Astrocyte (in vitro differentiated cells and primary cell): ENCODE results near the gene ZDHHC22. TPM values are rescaled to one million over a fixed set of nuclear protein-coding genes. Genes with fewer than 3 reads are reported as not detected.

ENCODE experiments used
- DNase-seq: peaks from one replicate; pipeline ENCODE4 v3.0.0-alpha.2; 2010; ENCODE audit warnings: low read depth
- FAIRE-seq: peaks from 2 replicates; lab custom pipeline; 2011; peaks lifted over from hg19 to GRCh38; lab: Jason Lieb, UNC
- H2AFZ ChIP-seq: 2 replicates; pipeline ENCODE4 v1.6.0; 2012; ENCODE audit warnings: low read depth, low read length, inconsistent platforms
- H3K27ac ChIP-seq: 2 replicates; pipeline ENCODE4 v1.5.1; 2011; ENCODE audit warnings: low read depth, low read length, inconsistent platforms
- H3K27me3 ChIP-seq: 2 replicates; pipeline ENCODE4 v1.6.0; 2011; ENCODE audit warnings: low read length, inconsistent platforms; ENCODE audit not compliant: insufficient read depth
- H3K36me3 ChIP-seq: 2 replicates; pipeline ENCODE4 v1.5.1; 2011; ENCODE audit warnings: low read length, inconsistent platforms; ENCODE audit not compliant: insufficient read depth
- H3K4me1 ChIP-seq: 2 replicates; pipeline ENCODE4 v1.5.1; 2011; ENCODE audit warnings: low read length, inconsistent platforms; ENCODE audit not compliant: insufficient read depth
- H3K4me2 ChIP-seq: 2 replicates; pipeline ENCODE4 v1.6.0; 2012; ENCODE audit warnings: low read length, inconsistent platforms
- H3K4me3 ChIP-seq: 2 replicates; pipeline ENCODE4 v1.5.1; 2011; ENCODE audit warnings: low read depth, mild to moderate bottlenecking, low read length, inconsistent platforms; ENCODE audit not compliant: insufficient read depth
- H3K79me2 ChIP-seq: 2 replicates; pipeline ENCODE4 v1.6.0; 2012; ENCODE audit warnings: mild to moderate bottlenecking, low read length, inconsistent platforms; ENCODE audit not compliant: insufficient read depth
- H3K9ac ChIP-seq: 2 replicates; pipeline ENCODE4 v1.6.0; 2012; ENCODE audit warnings: mild to moderate bottlenecking, low read length, inconsistent platforms
- H3K9me3 ChIP-seq: 2 replicates; pipeline ENCODE4 v1.5.1; 2012; ENCODE audit warnings: low read depth, mild to moderate bottlenecking, low read length, inconsistent platforms; ENCODE audit not compliant: insufficient read depth
- H4K20me1 ChIP-seq: 2 replicates; pipeline ENCODE4 v1.6.0; 2012; ENCODE audit warnings: low read length, inconsistent platforms; ENCODE audit not compliant: insufficient read depth
- H3K27ac Mint-ChIP-seq: one replicate; pipeline ENCODE4 v1.8.0; 2021; ENCODE audit warnings: mild to moderate bottlenecking, mixed read lengths; ENCODE audit not compliant: unreplicated experiment
- H3K27me3 Mint-ChIP-seq: one replicate; pipeline ENCODE4 v1.8.0; 2021; ENCODE audit warnings: low read depth, mixed read lengths; ENCODE audit not compliant: unreplicated experiment
- H3K36me3 Mint-ChIP-seq: one replicate; pipeline ENCODE4 v1.8.0; 2021; ENCODE audit warnings: low read depth, mixed read lengths; ENCODE audit not compliant: unreplicated experiment
- H3K4me1 Mint-ChIP-seq: one replicate; pipeline ENCODE4 v1.8.0; 2021; ENCODE audit warnings: low read depth, mixed read lengths; ENCODE audit not compliant: unreplicated experiment
- H3K4me3 Mint-ChIP-seq: one replicate; pipeline ENCODE4 v1.8.0; 2021; ENCODE audit warnings: mild to moderate bottlenecking, moderate library complexity, mixed read lengths; ENCODE audit not compliant: unreplicated experiment
- H3K9me3 Mint-ChIP-seq: one replicate; pipeline ENCODE4 v1.8.0; 2021; ENCODE audit warnings: mild to moderate bottlenecking, mixed read lengths; ENCODE audit not compliant: unreplicated experiment
- CTCF ChIP-seq: IDR thresholded peaks from 2 replicates; pipeline ENCODE4 v1.5.1; 2011; ENCODE audit warnings: low read depth, mild to moderate bottlenecking, inconsistent platforms, low read length, moderate library complexity; ENCODE audit not compliant: insufficient read depth
- EZH2 ChIP-seq: IDR thresholded peaks from 2 replicates; pipeline ENCODE4 v1.6.1; 2012; ENCODE audit warnings: mild to moderate bottlenecking, low read length, inconsistent platforms; ENCODE audit not compliant: insufficient read depth
- total RNA-seq: library from RNA; stranded (reverse); gene quantifications from 2 replicates; pipeline ENCODE4 v1.2.1, GENCODE V29; 2021

Gene ZDHHC22
- total RNA-seq, 1 donor from 2014 or later: 0.52 TPM

- Mint-ChIP-seq H3K36me3 (no peaks in the 10 kb centered on the region), H3K4me3 (no peak overlapping the region), H3K4me1 (no peaks in the 10 kb centered on the region), H3K27ac (no peak overlapping the region), H3K27me3 (peaks cover 22% of the 10 kb centered on the region), H3K9me3 (no peaks in the 10 kb centered on the region)
- H3K27me3 ChIP-seq: peaks cover 34% of the 10 kb centered on the region
- TF ChIP-seq CTCF (peak; percentile 49), EZH2 (no peak)
- H3K9me3 ChIP-seq: no peaks in the 10 kb centered on the region
- H3K27ac ChIP-seq: no peak overlapping the region
- no peak overlapping the region for H3K4me3 ChIP-seq
- DNase-seq (no peak), FAIRE-seq (no peak)
- H3K4me2 ChIP-seq: no peak overlapping the region
- H2AFZ ChIP-seq: no peak overlapping the region
- no peaks in the 10 kb centered on the region for H3K79me2 ChIP-seq
- H3K4me1 ChIP-seq: no peaks in the 10 kb centered on the region
- H3K36me3 ChIP-seq: no peaks in the 10 kb centered on the region
- H3K9ac ChIP-seq: no peak overlapping the region
- H4K20me1 ChIP-seq: no peaks in the 10 kb centered on the region
These were observed 9.7 kb upstream of the ZDHHC22 start for GRCh38 chr14:77151245-77151644.

GRCh38 chr14:77148510-77149231 is 7.1 kb upstream of the ZDHHC22 start:
- Histone ChIP-seq H3K9me3 (no peaks in the 10 kb centered on the region), H3K27ac (no peak overlapping the region), H3K4me3 (no peak overlapping the region), H2AFZ (no peak overlapping the region), H3K79me2 (no peaks in the 10 kb centered on the region), H3K27me3 (peaks cover 45% of the 10 kb centered on the region), H4K20me1 (no peaks in the 10 kb centered on the region), H3K4me2 (no peak overlapping the region), H3K4me1 (no peaks in the 10 kb centered on the region), H3K36me3 (no peaks in the 10 kb centered on the region), H3K9ac (no peak overlapping the region)
- no peak overlapping the region for H3K4me3 Mint-ChIP-seq
- no peaks in the 10 kb centered on the region for H3K36me3 Mint-ChIP-seq
- H3K27ac Mint-ChIP-seq: no peak overlapping the region
- no peaks in the 10 kb centered on the region for H3K9me3 Mint-ChIP-seq
- no peak for FAIRE-seq
- no peak for TF ChIP-seq EZH2
- TF ChIP-seq CTCF: no peak
- H3K27me3 Mint-ChIP-seq: peaks cover 35% of the 10 kb centered on the region
- H3K4me1 Mint-ChIP-seq: no peaks in the 10 kb centered on the region
- DNase-seq: no peak

- peaks cover 58% of the 10 kb centered on the region for H3K27me3 ChIP-seq
- no peaks in the 10 kb centered on the region for H3K4me1 ChIP-seq
- no peaks in the 10 kb centered on the region for H3K79me2 ChIP-seq
- no peaks in the 10 kb centered on the region for H3K36me3 ChIP-seq
- H3K9ac ChIP-seq: no peak overlapping the region
- no peak overlapping the region for H3K4me2 ChIP-seq
- H3K27ac ChIP-seq: no peak overlapping the region
- Mint-ChIP-seq H3K27ac (peak overlapping the region; percentile 41), H3K27me3 (peaks cover 53% of the 10 kb centered on the region), H3K4me3 (no peak overlapping the region), H3K36me3 (no peaks in the 10 kb centered on the region), H3K4me1 (no peaks in the 10 kb centered on the region), H3K9me3 (peaks cover 2% of the 10 kb centered on the region)
- TF ChIP-seq CTCF (no peak), EZH2 (no peak)
- FAIRE-seq (no peak), DNase-seq (no peak)
- H3K9me3 ChIP-seq: no peaks in the 10 kb centered on the region
- H3K4me3 ChIP-seq: no peak overlapping the region
- H4K20me1 ChIP-seq: peaks cover 5% of the 10 kb centered on the region
- no peak overlapping the region for H2AFZ ChIP-seq
These were observed 4.6 kb upstream of the ZDHHC22 start for GRCh38 chr14:77145975-77146740.
